BE2C (cell line): ENCODE results near the gene ST8SIA5.

Experiments
- DNase-seq: peaks from one replicate; pipeline ENCODE4 v3.0.0-alpha.2; 2020
- H3K27me3 ChIP-seq: fragments of 250-450 bp; sonication (Bioruptor Pico); 2 replicates; pipeline ENCODE4 v1.5.1; 2020; ENCODE audit warnings: mild to moderate bottlenecking
- H3K36me3 ChIP-seq: fragments of 250-450 bp; sonication (Bioruptor Pico); 2 replicates; pipeline ENCODE4 v1.5.1; 2020; ENCODE audit warnings: mild to moderate bottlenecking
- H3K4me1 ChIP-seq: fragments of 250-450 bp; sonication (Bioruptor Pico); 2 replicates; pipeline ENCODE4 v1.5.1; 2020
- H3K4me3 ChIP-seq: 2 replicates; pipeline ENCODE4 v1.5.1; 2011; ENCODE audit warnings: low read depth, low read length
- H3K9me3 ChIP-seq: fragments of 250-450 bp; sonication (Bioruptor Pico); 2 replicates; pipeline ENCODE4 v1.5.1; 2020
- CTCF ChIP-seq: IDR thresholded peaks from 2 replicates; pipeline ENCODE4 v1.5.1; 2012; ENCODE audit warnings: mild to moderate bottlenecking, low read depth, low read length

Gene ST8SIA5

DNA sequence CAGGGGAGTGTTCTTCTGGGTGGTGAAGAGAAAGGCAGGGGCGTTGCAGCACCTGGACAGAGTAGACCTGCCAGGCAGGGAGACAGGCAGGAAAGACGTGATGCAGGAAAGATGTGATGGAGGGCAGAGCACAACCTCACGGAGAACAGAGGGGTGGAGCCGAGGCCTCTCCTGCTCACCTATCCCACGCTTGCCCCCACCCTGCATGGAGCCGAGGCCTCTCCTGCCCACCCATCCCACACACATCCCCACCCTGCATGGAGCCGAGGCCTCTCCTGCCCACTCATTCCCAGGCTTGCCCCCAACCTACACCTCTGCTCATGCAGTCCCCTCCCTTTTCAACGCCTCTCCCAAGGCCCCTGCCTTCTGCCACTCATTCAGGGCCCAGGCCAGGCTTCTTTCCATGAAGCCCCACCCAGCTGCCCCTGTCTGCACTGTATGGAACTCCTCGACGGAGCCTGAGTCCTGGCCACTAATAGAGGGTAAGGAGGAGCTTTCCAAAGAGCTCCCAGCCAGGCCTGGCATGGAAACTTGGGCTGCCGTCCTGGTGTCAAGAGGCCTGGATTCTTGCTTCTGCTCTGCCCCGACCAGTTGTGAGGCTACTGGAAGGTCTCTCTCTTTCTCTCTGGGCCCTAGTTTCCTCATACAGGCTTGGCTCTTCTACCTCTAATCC, 67.9 kb downstream of the ST8SIA5 start:
- no peaks in the 10 kb centered on the region for H3K36me3 ChIP-seq
- no peaks in the 10 kb centered on the region for H3K27me3 ChIP-seq
- no peak overlapping the region for H3K4me3 ChIP-seq
- TF ChIP-seq CTCF = no peak
- no peaks in the 10 kb centered on the region for H3K9me3 ChIP-seq
- no peaks in the 10 kb centered on the region for H3K4me1 ChIP-seq
- DNase-seq = no peak

DNA sequence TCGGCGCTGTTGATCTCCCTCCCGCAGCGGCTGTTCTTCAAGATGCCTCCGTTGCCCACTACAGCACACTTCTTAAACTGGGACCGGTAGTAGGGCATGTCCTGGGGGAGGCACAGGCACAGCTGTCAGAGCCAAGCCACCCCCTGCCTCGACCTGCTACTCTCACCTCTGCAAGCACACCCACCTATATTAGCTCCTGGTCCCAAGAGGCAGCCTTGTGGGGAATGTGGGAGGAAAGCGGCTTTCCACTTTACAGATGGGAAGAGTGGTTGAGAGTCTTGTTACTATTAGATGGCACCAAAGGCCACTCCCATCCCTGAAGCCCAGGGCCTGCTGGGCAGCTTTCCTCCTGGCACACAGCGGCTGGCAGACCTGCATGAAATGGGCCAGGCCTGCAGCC, 70.7 kb downstream of the ST8SIA5 start:
- Histone ChIP-seq H3K27me3 (no peaks in the 10 kb centered on the region), H3K9me3 (no peaks in the 10 kb centered on the region), H3K36me3 (no peaks in the 10 kb centered on the region), H3K4me3 (no peak overlapping the region), H3K4me1 (no peaks in the 10 kb centered on the region)
- TF ChIP-seq CTCF = no peak
- DNase-seq = no peak

GRCh38 chr18:46683252-46683651, 73.6 kb downstream of the ST8SIA5 start:
- TF ChIP-seq CTCF = no peak

GRCh38 chr18:46680784-46681695, 75.8 kb downstream of the ST8SIA5 start:
- TF ChIP-seq CTCF = no peak
- no peaks in the 10 kb centered on the region for H3K9me3 ChIP-seq
- no peaks in the 10 kb centered on the region for H3K27me3 ChIP-seq
- no peaks in the 10 kb centered on the region for H3K4me1 ChIP-seq
- no peaks in the 10 kb centered on the region for H3K36me3 ChIP-seq
- DNase-seq = no peak
- H3K4me3 ChIP-seq = no peak overlapping the region

More at GRCh38 chr18:46683252-46683651, 73.6 kb downstream of the ST8SIA5 start:
- Histone ChIP-seq H3K36me3 (no peaks in the 10 kb centered on the region), H3K9me3 (no peaks in the 10 kb centered on the region), H3K4me1 (no peaks in the 10 kb centered on the region), H3K27me3 (no peaks in the 10 kb centered on the region), H3K4me3 (no peak overlapping the region)
- DNase-seq = no peak

GRCh38 chr18:46679846-46680598, 76.8 kb downstream of the ST8SIA5 start:
- Histone ChIP-seq H3K27me3 (no peaks in the 10 kb centered on the region), H3K9me3 (no peaks in the 10 kb centered on the region), H3K36me3 (no peaks in the 10 kb centered on the region), H3K4me1 (no peaks in the 10 kb centered on the region), H3K4me3 (no peak overlapping the region)
- DNase-seq = no peak
- TF ChIP-seq CTCF = no peak
